Panc1 (cell line): ENCODE measurements around the gene STRADA. TPM values are rescaled to one million over a fixed set of nuclear protein-coding genes. Genes with fewer than 3 reads are reported as not detected.

Experiments used
- ATAC-seq: fragments of 200-7000 bp; cut with Tn5 transposase; 2 replicates; pipeline ENCODE4 v1.9.1; 2020; ENCODE audit warnings: mild to moderate bottlenecking, moderate library complexity
- BruUV-seq: library from RNA; stranded (reverse); fragments of 400-500 nt; replicated peaks from 2 replicates; lab custom pipeline; 2021; lab: Mats Ljungman, UMichigan
- CTCF ChIA-PET: fragments of 300-600 bp; sonication (Branson Sonifier 250); formaldehyde crosslinking; loops from one replicate; lab custom pipeline; 2022; ENCODE audit warnings: antibody characterized with exemption; lab: Charles Lee
- POLR2A ChIA-PET: fragments of 300-600 bp; sonication (Branson Sonifier 250); formaldehyde crosslinking; loops from one replicate; lab custom pipeline; 2022; ENCODE audit warnings: antibody characterized with exemption; lab: Charles Lee
- DNase-seq: peaks from one replicate; pipeline ENCODE4 v3.0.0-alpha.2; 2010; ENCODE audit warnings: low read depth, low spot score
- H3K27ac ChIP-seq: 2 replicates; pipeline ENCODE4 v1.5.1; 2011; ENCODE audit warnings: mild to moderate bottlenecking, low read length, inconsistent platforms
- H3K27me3 ChIP-seq: fragments of 200-500 bp; sonication (Bioruptor generic); 2 replicates; pipeline ENCODE4 v1.6.0; 2014; ENCODE audit warnings: low read length, inconsistent platforms; ENCODE audit not compliant: control insufficient read depth, insufficient read depth
- H3K36me3 ChIP-seq: fragments of 200-500 bp; sonication (Bioruptor generic); 2 replicates; pipeline ENCODE4 v1.5.1; 2014; ENCODE audit warnings: inconsistent platforms, mild to moderate bottlenecking, low read length, moderate library complexity; ENCODE audit not compliant: control insufficient read depth, insufficient read depth
- H3K4me1 ChIP-seq: 2 replicates; pipeline ENCODE4 v1.5.1; 2011; ENCODE audit warnings: inconsistent platforms, mild to moderate bottlenecking, low read length, moderate library complexity; ENCODE audit not compliant: control insufficient read depth, insufficient read depth
- H3K4me3 ChIP-seq, 2 experiments: 2 replicates each; pipeline ENCODE4 v1.5.1; 2011 to 2012; ENCODE audit warnings: low read depth in 2 of 2, low read length in 2 of 2, mild to moderate bottlenecking in 2 of 2, inconsistent platforms in 1 of 2, moderate library complexity in 1 of 2
- H3K9me3 ChIP-seq: fragments of 200-500 bp; sonication (Bioruptor generic); 2 replicates; pipeline ENCODE4 v1.5.1; 2014; ENCODE audit warnings: low read depth, mild to moderate bottlenecking, inconsistent platforms, low read length, moderate library complexity; ENCODE audit not compliant: control insufficient read depth, insufficient read depth
- CTCF ChIP-seq: fragments of 450-650 bp; IDR thresholded peaks from 2 replicates; pipeline ENCODE4 v1.5.1; 2017; ENCODE audit warnings: mild to moderate bottlenecking
- POLR2AphosphoS5 ChIP-seq: IDR thresholded peaks from 2 replicates; pipeline ENCODE4 v1.6.1; 2012; ENCODE audit warnings: mild to moderate bottlenecking, low read depth, low read length, moderate library complexity
- REST ChIP-seq, 2 experiments: IDR thresholded peaks; 2 replicates each; pipeline ENCODE4 v1.6.1; 2011 to 2012; ENCODE audit warnings: low read depth in 2 of 2, control low read depth in 1 of 2, low read length in 1 of 2, mild to moderate bottlenecking in 1 of 2, moderate library complexity in 1 of 2; ENCODE audit not compliant: insufficient read depth in 1 of 2
- SIN3A ChIP-seq: IDR thresholded peaks from 2 replicates; pipeline ENCODE4 v1.6.1; 2012; ENCODE audit warnings: low read depth, mild to moderate bottlenecking, low read length, moderate library complexity, borderline replicate concordance; ENCODE audit not compliant: insufficient read depth
- TCF7L2 ChIP-seq: IDR thresholded peaks from 2 replicates; pipeline ENCODE4 v1.6.1; 2011; ENCODE audit warnings: mild to moderate bottlenecking, low read depth, low read length, inconsistent platforms
- in situ Hi-C: cut with HindIII; loops from 2 replicates; pipeline ENCODE4 v1.10.0; 2016; ENCODE audit warnings: low sequenced_read_pairs, low pct_unique_long_range_greater_than_20kb
- intact Hi-C: fragments of 100-400 bp; cut with micrococcal nuclease; formaldehyde crosslinking; loops from one replicate; pipeline ENCODE4 v1.10.0; 2022; ENCODE audit not compliant: unreplicated experiment
- total RNA-seq: library from RNA; stranded (reverse); gene quantifications from one replicate; pipeline ENCODE4 v1.2.1, GENCODE V29; 2021; ENCODE audit not compliant: unreplicated experiment

STRADA gene
- total RNA-seq, 1 experiment from 2014 or later, result 26.0 TPM

- ATAC-seq (no peak), DNase-seq (no peak)
- ChIA-PET CTCF (interaction anchor here (0.6 kb wide), 1 partner anchor 91 kb away, joined by 3 read pairs; no protein-coding TSS in a partner anchor), POLR2A (no interaction called here)
- BruUV-seq, result no TSS peak
- H3K36me3 ChIP-seq, result peaks cover 27% of the 10 kb centered on the region
- intact Hi-C loops (no loop called here), in situ Hi-C loops (no loop called here)
- H3K9me3 ChIP-seq, result no peaks in the 10 kb centered on the region
- no peak for TF ChIP-seq POLR2AphosphoS5
- TF ChIP-seq CTCF, result no peak
- TF ChIP-seq SIN3A, result no peak
- TF ChIP-seq REST (IDR thresholded peaks at IDR 0.05; ENCODE audit: insufficient read depth in 1 of 2, low read depth in 2 of 2, low read length in 1 of 2), result no peak
- TF ChIP-seq TCF7L2, result no peak
- no peaks in the 10 kb centered on the region for H3K27me3 ChIP-seq
- no peak overlapping the region for H3K4me3 ChIP-seq
- H3K4me1 ChIP-seq, result no peaks in the 10 kb centered on the region
- no peak overlapping the region for H3K27ac ChIP-seq
Measured at GRCh38 chr17:63758428-63758827, 16.8 kb upstream of the STRADA start.

- no peak overlapping the region for H3K4me3 ChIP-seq
- H3K9me3 ChIP-seq, result no peaks in the 10 kb centered on the region
- no peaks in the 10 kb centered on the region for H3K4me1 ChIP-seq
- no peak overlapping the region for H3K27ac ChIP-seq
- CTCF ChIA-PET, result no interaction called here
- H3K36me3 ChIP-seq, result peaks cover 43% of the 10 kb centered on the region
- TF ChIP-seq POLR2AphosphoS5 (no peak), REST (IDR thresholded peaks at IDR 0.05; ENCODE audit: insufficient read depth in 1 of 2, low read depth in 2 of 2, low read length in 1 of 2) (no peak), CTCF (no peak), TCF7L2 (no peak), SIN3A (no peak)
- in situ Hi-C loops, result no loop called here
- no peaks in the 10 kb centered on the region for H3K27me3 ChIP-seq
- no TSS peak for BruUV-seq
- ATAC-seq (no peak), DNase-seq (no peak)
- intact Hi-C loops, result no loop called here
- POLR2A ChIA-PET, result no interaction called here
Measured at GRCh38 chr17:63754046-63754445, 12.4 kb upstream of the STRADA start.
